AG10803 (cell line): ENCODE measurements around the gene CDK18.

Experiments
- DNase-seq: peaks from one replicate; pipeline ENCODE4 v3.0.0; 2010; ENCODE audit warnings: low read depth
- H3K4me3 ChIP-seq: 2 replicates; pipeline ENCODE4 v1.5.1; 2011; ENCODE audit warnings: mild to moderate bottlenecking, low read length, control low read depth
- TF ChIP-seq, protein P1 (sequence below): conservative IDR thresholded peaks from 2 replicates; pipeline ENCODE4 v1.5.1; 2011; ENCODE audit warnings: mild to moderate bottlenecking, low read length, control low read depth, inconsistent platforms

The CDK18 gene

DNA sequence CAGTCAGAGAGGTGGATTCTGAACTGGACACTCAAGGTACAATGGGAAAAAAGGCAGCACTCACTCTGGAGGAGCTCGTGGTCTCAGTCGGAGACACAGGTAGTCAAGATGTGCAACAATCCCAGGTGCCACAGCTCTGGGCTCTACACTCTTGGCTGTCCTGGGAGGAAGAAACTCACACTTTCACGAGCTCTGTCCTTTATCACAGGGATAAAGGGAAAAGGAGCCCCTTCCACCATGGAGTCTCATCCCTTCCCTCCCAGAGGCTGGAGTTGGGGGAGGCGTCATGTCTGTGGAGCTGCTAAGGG is 20.3 kb downstream of the CDK18 start:
- H3K4me3 ChIP-seq, result no peak overlapping the region
- TF ChIP-seq, protein P1, sequence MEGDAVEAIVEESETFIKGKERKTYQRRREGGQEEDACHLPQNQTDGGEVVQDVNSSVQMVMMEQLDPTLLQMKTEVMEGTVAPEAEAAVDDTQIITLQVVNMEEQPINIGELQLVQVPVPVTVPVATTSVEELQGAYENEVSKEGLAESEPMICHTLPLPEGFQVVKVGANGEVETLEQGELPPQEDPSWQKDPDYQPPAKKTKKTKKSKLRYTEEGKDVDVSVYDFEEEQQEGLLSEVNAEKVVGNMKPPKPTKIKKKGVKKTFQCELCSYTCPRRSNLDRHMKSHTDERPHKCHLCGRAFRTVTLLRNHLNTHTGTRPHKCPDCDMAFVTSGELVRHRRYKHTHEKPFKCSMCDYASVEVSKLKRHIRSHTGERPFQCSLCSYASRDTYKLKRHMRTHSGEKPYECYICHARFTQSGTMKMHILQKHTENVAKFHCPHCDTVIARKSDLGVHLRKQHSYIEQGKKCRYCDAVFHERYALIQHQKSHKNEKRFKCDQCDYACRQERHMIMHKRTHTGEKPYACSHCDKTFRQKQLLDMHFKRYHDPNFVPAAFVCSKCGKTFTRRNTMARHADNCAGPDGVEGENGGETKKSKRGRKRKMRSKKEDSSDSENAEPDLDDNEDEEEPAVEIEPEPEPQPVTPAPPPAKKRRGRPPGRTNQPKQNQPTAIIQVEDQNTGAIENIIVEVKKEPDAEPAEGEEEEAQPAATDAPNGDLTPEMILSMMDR, result no peak
- no peak for DNase-seq

DNA sequence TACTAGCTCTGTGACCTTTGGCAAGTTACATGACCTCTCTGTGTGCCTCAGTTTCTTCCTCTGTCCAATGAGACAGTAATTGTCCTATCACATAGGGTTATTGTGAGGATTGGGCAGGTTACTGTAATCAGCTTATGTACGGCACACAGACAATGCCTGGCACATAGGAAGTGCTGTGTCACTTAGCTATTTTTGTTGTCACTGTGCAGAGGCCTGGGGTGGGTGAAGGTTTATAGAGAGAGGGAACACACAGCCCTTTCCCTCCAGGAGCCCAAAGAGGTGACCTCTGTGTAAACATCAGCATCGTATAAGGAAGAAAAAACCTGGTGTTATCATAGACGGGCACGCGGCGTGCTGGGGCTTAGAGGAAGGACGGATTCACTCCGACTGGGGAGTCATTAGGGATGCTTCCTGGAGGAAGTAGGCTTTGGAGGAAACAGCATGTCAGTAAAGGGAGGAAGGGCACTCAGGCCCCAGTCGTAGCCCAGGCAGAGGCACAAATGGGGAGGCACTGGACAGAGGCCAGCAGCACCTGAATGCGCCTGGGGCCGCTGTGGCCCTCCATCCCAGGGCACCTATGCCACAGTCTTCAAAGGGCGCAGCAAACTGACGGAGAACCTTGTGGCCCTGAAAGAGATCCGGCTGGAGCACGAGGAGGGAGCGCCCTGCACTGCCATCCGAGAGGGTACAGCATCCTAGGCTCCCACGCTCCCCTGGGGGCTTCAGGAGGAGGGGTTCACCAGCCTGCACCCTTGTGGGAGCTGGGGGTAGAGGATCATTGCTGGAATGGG is 21.2 kb downstream of the CDK18 start:
- DNase-seq, result no peak
- no peak overlapping the region for H3K4me3 ChIP-seq
- TF ChIP-seq, protein P1, result no peak

DNA sequence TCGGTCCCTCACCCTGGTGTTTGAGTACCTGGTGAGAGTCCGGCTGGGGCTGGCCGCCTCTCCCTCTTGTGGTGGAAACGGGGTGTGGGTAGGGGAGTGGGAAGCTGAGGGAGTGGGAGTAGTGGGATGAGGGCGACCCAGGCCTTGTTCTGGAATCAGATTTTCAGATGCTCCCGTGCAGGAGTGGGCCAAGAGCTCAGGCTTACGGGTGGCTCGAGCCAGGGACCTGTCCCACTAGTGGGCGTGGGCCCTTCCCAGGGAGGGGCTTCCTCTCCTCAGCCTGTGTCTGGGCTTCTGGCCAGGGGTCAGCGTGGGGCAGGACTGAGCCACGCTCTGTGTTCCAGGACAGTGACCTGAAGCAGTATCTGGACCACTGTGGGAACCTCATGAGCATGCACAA is 22.0 kb downstream of the CDK18 start:
- no peak for DNase-seq
- TF ChIP-seq, protein P1, result no peak
- H3K4me3 ChIP-seq, result no peak overlapping the region

DNA sequence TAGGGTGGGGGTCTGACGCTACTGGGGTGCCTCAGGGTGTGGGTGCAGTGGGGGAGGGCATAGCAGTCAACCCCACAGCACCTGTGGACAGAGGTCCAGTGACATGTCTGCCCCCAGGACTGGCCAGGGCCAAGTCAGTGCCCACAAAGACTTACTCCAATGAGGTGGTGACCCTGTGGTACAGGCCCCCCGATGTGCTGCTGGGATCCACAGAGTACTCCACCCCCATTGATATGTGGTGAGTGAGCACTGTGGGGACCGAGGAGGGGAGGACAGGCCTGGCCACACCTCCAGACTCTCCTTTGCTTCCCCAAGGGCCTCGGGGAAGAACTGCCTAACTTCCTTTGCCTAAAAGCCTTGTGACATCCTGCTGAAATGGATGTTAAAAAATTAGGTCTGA is 23.5 kb downstream of the CDK18 start:
- DNase-seq, result no peak
- no peak overlapping the region for H3K4me3 ChIP-seq
- TF ChIP-seq, protein P1, result no peak

DNA sequence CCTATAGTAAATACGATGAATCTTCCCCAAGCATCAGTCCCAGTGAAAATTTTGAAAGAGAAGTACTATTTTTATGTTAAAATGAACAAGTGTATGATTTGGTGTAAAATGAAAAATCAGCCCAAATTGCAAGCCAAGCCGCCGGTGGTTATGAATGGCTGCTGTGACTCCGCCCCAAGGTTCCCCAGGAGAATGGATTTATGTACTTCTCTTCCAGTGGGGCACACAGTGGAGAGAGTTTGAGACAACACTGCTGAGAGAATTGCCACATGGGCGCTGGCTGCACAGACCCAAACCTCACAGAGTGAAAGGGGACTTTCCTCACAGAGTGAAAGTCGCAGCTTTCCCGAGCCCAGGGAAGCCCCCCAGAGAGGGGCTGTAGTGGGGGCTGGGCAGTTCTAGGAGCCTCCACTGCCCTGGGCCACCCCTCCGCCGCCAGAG is 24.0 kb downstream of the CDK18 start:
- TF ChIP-seq, protein P1, result no peak
- DNase-seq, result no peak
- no peak overlapping the region for H3K4me3 ChIP-seq

DNA sequence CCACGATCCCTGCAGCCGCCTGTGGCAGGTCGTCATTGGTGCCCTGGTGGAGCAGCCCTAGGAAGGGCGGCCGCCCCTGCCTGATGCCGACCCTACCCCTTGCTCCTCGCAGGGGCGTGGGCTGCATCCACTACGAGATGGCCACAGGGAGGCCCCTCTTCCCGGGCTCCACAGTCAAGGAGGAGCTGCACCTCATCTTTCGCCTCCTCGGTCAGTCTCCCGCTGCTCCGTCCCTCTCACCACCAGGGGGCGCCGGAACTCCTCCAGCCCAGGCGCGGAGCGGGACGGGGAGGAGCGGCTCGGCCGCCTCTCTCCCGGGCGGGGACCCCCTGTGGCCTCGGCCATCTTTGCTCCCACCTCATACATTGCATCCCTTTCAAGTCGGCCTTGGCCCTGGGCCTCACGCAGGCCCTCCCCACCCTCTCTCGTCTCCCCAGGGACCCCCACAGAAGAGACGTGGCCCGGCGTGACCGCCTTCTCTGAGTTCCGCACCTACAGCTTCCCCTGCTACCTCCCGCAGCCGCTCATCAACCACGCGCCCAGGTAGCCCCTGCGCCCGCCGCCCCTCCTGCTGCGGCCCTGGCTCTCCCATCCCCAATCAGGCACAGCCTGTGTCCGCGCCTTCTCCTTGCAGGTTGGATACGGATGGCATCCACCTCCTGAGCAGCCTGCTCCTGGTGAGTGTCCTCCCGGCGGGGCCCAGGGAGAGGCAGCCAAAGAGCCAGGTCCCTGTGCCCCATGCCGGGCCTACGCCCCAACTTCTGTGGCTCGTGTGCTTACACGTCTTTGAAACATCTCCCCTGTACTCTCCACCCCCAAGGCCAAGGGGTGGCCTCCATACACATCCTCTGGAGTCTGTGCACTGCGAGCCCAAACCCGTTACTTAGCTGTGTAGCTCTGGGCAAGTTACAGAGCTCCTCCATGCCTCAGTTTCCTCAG is 24.7 kb downstream of the CDK18 start:
- peak overlapping the region; percentile 48 for H3K4me3 ChIP-seq
- TF ChIP-seq, protein P1, result peak; percentile 68
- DNase-seq, result peak; percentile 36

DNA sequence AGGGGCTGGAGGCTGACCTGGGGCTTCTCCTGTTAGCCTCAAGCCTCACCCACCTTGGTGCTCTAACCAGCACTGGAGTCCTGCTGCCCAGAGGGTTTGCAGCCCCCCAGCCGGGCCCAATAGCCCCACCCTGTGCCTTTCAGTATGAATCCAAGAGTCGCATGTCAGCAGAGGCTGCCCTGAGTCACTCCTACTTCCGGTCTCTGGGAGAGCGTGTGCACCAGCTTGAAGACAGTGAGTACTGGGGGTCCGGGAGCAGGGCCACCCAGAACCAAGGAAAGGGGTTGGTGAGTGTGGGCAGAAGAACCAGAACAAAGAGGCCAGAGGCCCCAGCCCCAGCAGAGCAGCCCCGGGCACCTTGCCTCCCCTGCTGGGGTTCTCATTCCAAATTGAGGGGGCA is 25.6 kb downstream of the CDK18 start:
- no peak overlapping the region for H3K4me3 ChIP-seq
- TF ChIP-seq, protein P1, result no peak
- no peak for DNase-seq
